Nephron progenitor cell (in vitro differentiated cells): Measurements from ENCODE around the gene CAD.

Experiments used
- DNase-seq: peaks from one replicate; pipeline ENCODE4 v3.0.0; 2021
- H3K27ac Mint-ChIP-seq: 2 replicates; pipeline ENCODE4 v1.8.0; 2021; ENCODE audit warnings: mild to moderate bottlenecking, moderate library complexity, mixed read lengths
- H3K27me3 Mint-ChIP-seq: 2 replicates; pipeline ENCODE4 v1.8.0; 2021; ENCODE audit warnings: mild to moderate bottlenecking, low read depth, mixed read lengths; ENCODE audit not compliant: poor library complexity
- H3K36me3 Mint-ChIP-seq: 2 replicates; pipeline ENCODE4 v1.8.0; 2021; ENCODE audit warnings: low read depth, mixed read lengths
- H3K4me1 Mint-ChIP-seq: 2 replicates; pipeline ENCODE4 v1.8.0; 2021; ENCODE audit warnings: mixed read lengths
- H3K4me3 Mint-ChIP-seq: 2 replicates; pipeline ENCODE4 v1.8.0; 2021; ENCODE audit warnings: mild to moderate bottlenecking, moderate library complexity, mixed read lengths
- H3K9me3 Mint-ChIP-seq: 2 replicates; pipeline ENCODE4 v1.8.0; 2021; ENCODE audit warnings: mild to moderate bottlenecking, moderate library complexity, mixed read lengths
- TF ChIP-seq, protein P1 (sequence below): fragments of 200-600 bp; sonication (generic); IDR thresholded peaks from 2 replicates; pipeline ENCODE4 v1.5.0; 2021; ENCODE audit warnings: antibody characterized with exemption

The CAD gene

GRCh38 chr2:27288610-27289009 is 71.4 kb downstream of the CAD start:
- no peak for DNase-seq
- H3K27ac Mint-ChIP-seq: no peak overlapping the region
- no peaks in the 10 kb centered on the region for H3K9me3 Mint-ChIP-seq
- TF ChIP-seq, protein P1, sequence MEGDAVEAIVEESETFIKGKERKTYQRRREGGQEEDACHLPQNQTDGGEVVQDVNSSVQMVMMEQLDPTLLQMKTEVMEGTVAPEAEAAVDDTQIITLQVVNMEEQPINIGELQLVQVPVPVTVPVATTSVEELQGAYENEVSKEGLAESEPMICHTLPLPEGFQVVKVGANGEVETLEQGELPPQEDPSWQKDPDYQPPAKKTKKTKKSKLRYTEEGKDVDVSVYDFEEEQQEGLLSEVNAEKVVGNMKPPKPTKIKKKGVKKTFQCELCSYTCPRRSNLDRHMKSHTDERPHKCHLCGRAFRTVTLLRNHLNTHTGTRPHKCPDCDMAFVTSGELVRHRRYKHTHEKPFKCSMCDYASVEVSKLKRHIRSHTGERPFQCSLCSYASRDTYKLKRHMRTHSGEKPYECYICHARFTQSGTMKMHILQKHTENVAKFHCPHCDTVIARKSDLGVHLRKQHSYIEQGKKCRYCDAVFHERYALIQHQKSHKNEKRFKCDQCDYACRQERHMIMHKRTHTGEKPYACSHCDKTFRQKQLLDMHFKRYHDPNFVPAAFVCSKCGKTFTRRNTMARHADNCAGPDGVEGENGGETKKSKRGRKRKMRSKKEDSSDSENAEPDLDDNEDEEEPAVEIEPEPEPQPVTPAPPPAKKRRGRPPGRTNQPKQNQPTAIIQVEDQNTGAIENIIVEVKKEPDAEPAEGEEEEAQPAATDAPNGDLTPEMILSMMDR: no peak
- H3K36me3 Mint-ChIP-seq: no peaks in the 10 kb centered on the region
- H3K27me3 Mint-ChIP-seq: peaks cover 83% of the 10 kb centered on the region
- no peak overlapping the region for H3K4me3 Mint-ChIP-seq
- H3K4me1 Mint-ChIP-seq: peaks cover 16% of the 10 kb centered on the region

- H3K36me3 Mint-ChIP-seq: no peaks in the 10 kb centered on the region
- peaks cover 17% of the 10 kb centered on the region for H3K4me1 Mint-ChIP-seq
- no peaks in the 10 kb centered on the region for H3K9me3 Mint-ChIP-seq
- DNase-seq: no peak
- H3K27me3 Mint-ChIP-seq: peaks cover 78% of the 10 kb centered on the region
- no peak overlapping the region for H3K27ac Mint-ChIP-seq
- H3K4me3 Mint-ChIP-seq: no peak overlapping the region
- TF ChIP-seq, protein P1: no peak
Observed at GRCh38 chr2:27290549-27290948, 73.4 kb downstream of the CAD start.

- TF ChIP-seq, protein P1: no peak
- Mint-ChIP-seq H3K27ac (no peak overlapping the region), H3K9me3 (no peaks in the 10 kb centered on the region), H3K4me1 (peaks cover 17% of the 10 kb centered on the region), H3K4me3 (no peak overlapping the region), H3K36me3 (no peaks in the 10 kb centered on the region), H3K27me3 (peaks cover 78% of the 10 kb centered on the region)
- DNase-seq: no peak
Observed at GRCh38 chr2:27291865-27292264, 74.7 kb downstream of the CAD start.
